Esophagus (tissue), 2 donors: Measurements from ENCODE around the gene NLGN1. TPM values are rescaled to one million over a fixed set of nuclear protein-coding genes. Genes with fewer than 3 reads are reported as not detected.

Source experiments
- H3K27ac ChIP-seq, 2 donors: one replicate each; pipeline ENCODE4 v1.5.1; 2013; ENCODE audit warnings: low read depth in 2 of 2, mild to moderate bottlenecking in 2 of 2, inconsistent platforms in 1 of 2, low read length in 1 of 2, moderate library complexity in 1 of 2
- H3K27me3 ChIP-seq, 2 donors: one replicate each; pipeline ENCODE4 v1.6.1; 2013; ENCODE audit warnings: low read length in 2 of 2, control low read depth in 1 of 2, mild to moderate bottlenecking in 1 of 2; ENCODE audit not compliant: insufficient read depth in 2 of 2, control insufficient read depth in 1 of 2
- H3K36me3 ChIP-seq, 2 donors: one replicate each; pipeline ENCODE4 v1.6.1; 2013; ENCODE audit warnings: low read length in 1 of 2; ENCODE audit not compliant: control insufficient read depth in 2 of 2, insufficient read depth in 2 of 2
- H3K4me1 ChIP-seq, 2 donors: one replicate each; pipeline ENCODE4 v1.6.1; 2013; ENCODE audit warnings: low read length in 1 of 2; ENCODE audit not compliant: control insufficient read depth in 2 of 2, insufficient read depth in 2 of 2
- H3K4me3 ChIP-seq, 2 donors: one replicate each; pipeline ENCODE4 v1.5.1; 2013; ENCODE audit warnings: low read length in 2 of 2, mild to moderate bottlenecking in 2 of 2, low read depth in 1 of 2, moderate library complexity in 1 of 2
- H3K9me3 ChIP-seq, 2 donors: one replicate each; pipeline ENCODE4 v1.6.1; 2013; ENCODE audit warnings: mild to moderate bottlenecking in 2 of 2, low read depth in 1 of 2, low read length in 1 of 2, moderate library complexity in 1 of 2; ENCODE audit not compliant: control insufficient read depth in 2 of 2, insufficient read depth in 1 of 2
- WGBS, 2 donors: extraction: QIAGEN DNeasy Blood & Tissue Kit; methylation state at CpG; one replicate each; pipeline ENCODE4 v1.1.7; 2013; 5-methylcytosine and 5-hydroxymethylcytosine counted together
- polyA plus RNA-seq, 2 donors: library from polyadenylated mRNA; stranded (reverse); fragments of 200-250 nt; gene quantifications; one replicate each; pipeline ENCODE4 v1.2.3, GENCODE V29; 2013
- donor health status: healthy with polysubstance abuse.
- donor health status: Bipolar disorder and iron deficiency.

The NLGN1 gene
- polyA plus RNA-seq, 2 donors = 0.26 to 0.46 TPM

DNA sequence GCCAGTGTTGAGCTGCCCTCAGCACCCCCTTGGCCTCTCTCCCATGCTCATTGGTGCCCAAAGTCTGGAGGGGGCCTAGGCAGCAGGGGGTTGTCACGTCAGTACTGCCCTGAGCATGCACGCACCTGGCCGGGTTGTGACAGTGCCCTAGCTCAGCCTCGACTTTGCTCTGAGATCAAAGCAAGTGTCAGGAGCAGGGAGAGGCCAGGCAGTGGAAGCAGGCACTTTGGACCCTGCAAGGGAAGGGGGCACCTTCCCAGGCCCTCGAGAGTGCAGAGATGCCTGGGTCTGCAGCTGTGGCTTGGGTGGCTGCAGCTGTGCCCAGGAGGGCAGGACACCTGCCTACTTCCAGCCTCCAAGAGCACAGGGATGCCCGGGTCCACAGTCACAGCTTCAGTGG is 561.3 kb downstream of the NLGN1 start:
- 79 to 83% methylated on average over 6 of the region's 6 CpGs for WGBS, 2 donors
- Histone ChIP-seq H3K36me3 (no peaks in the 10 kb centered on the region), H3K9me3 (peaks cover 0 to 7% of the 10 kb centered on the region in 2 donors), H3K4me3 (no peak overlapping the region), H3K27me3 (no peaks in the 10 kb centered on the region), H3K27ac (no peak overlapping the region), H3K4me1 (no peaks in the 10 kb centered on the region)

DNA sequence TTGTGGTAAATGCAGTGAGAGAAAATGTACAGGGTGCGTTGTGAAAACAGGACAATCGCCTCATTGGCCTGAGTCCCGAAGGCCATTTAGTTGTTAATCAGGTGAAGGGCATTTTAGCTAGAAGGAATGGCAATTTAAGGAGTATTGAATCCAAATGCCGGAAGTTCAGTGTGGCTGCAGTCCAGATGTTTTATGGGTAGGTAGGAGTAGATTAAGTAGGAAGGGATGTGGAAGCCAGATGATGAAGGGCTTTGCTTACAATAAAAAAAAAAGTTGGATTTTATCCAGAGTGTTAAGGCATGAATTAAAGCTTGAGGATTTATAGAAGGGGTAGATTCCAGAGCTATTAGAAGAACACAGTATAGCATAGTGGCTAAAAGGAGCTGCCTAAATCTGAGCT is 572.7 kb downstream of the NLGN1 start:
- no peak overlapping the region for H3K4me3 ChIP-seq
- H3K9me3 ChIP-seq = no peaks in the 10 kb centered on the region
- no peaks in the 10 kb centered on the region for H3K27me3 ChIP-seq
- 80% methylated on average over 4 of the region's 4 CpGs for WGBS, 2 donors
- no peaks in the 10 kb centered on the region for H3K4me1 ChIP-seq
- no peak overlapping the region for H3K27ac ChIP-seq
- H3K36me3 ChIP-seq = no peaks in the 10 kb centered on the region

DNA sequence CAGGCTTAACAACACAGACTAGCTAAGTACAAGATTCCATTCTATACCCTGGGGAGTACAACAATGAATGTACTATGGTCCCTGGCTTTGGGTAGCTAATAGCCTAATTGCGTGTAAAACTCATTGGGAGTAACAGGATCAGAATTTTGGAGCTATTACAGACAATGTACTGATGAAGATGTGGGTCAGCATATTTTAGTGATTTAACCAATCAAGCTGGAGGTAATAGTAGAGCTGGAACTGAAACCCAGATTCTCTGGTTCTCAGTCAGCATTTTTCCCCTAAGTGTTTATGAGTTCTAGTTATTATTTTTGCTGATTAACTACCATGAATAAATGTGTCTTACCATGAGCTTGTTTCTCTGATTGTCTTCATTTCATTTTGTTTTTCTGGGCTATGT is 578.7 kb downstream of the NLGN1 start:
- WGBS, 2 donors = 84 to 92% methylated on average over 1 of the region's 1 CpG
- Histone ChIP-seq H3K4me3 (no peak overlapping the region), H3K4me1 (no peaks in the 10 kb centered on the region)

DNA sequence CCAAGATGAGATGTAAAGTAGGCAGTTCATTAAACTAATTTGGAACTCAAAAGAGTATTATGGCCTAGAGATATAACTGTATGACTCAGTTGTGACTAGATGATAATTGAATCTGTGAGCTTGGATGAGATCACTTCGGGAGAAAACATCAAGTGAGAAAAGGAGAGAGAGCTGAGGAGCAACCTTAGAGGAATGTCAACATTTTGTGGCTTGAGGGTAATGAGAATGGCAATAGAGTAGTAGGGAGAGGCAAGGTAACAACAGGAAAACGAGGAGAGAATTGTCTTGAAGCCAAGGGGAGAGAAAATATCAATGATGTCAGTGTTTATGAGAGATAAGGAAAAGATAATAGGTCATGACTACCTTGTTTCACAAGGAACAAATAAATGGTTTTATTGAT is 580.2 kb downstream of the NLGN1 start:
- Histone ChIP-seq H3K27me3 (no peaks in the 10 kb centered on the region), H3K9me3 (no peaks in the 10 kb centered on the region), H3K27ac (no peak overlapping the region), H3K4me1 (no peaks in the 10 kb centered on the region), H3K4me3 (no peak overlapping the region), H3K36me3 (no peaks in the 10 kb centered on the region)
- WGBS, 2 donors = 53 to 55% methylated on average over 2 of the region's 2 CpGs

More for the DNA sequence above, 578.7 kb downstream of the NLGN1 start:
- Histone ChIP-seq H3K27ac (no peak overlapping the region), H3K36me3 (no peaks in the 10 kb centered on the region), H3K9me3 (no peaks in the 10 kb centered on the region), H3K27me3 (no peaks in the 10 kb centered on the region)

DNA sequence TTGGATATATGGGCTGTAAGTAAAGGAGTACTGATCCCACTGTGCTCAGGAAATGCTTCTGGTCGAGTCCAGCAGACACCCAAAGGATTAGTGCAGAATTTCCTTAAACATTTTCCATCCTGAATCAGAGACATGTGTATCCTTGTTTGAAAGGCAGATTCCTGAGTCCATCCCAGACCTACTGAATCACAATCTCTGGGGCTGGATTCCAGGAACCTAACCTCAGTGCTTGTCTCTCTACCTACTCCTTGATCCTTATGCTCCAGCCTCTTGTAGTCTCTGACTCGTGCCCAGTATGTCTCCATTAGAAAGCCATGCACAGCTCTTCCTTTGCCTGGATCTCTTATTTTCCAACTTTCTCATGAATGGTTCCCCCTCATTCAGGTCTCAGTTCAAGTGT is 585.8 kb downstream of the NLGN1 start:
- H3K4me3 ChIP-seq = no peak overlapping the region
- WGBS, 2 donors = 64 to 68% methylated on average over 2 of the region's 2 CpGs

DNA sequence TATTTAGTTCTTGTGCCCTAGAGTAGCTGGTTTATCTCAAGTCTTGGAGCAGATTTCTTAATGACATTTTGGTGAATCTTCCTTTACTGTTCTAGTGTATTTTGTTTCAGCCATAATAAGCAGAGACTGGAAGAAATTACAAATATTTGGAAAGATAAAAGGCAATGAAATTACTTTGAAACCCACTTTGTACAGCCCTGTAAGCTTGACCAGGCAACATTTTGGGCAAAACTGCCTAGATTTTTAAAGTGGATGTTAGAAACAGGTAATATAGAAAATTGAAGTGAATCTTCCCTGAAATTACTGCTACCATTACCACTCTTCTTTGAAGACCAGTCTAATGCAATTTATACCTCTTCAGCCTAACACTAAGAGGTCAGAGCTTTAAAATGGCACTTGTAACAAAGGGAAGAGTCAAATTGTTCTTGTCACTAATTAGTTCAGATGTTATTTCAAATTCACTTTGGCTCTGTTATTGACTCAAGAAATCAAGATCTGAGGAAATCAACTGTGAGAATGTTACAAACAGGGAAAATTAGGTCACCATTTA is 589.4 kb downstream of the NLGN1 start:
- Histone ChIP-seq H3K27ac (no peak overlapping the region), H3K36me3 (no peaks in the 10 kb centered on the region), H3K9me3 (no peaks in the 10 kb centered on the region), H3K27me3 (no peaks in the 10 kb centered on the region), H3K4me1 (no peaks in the 10 kb centered on the region), H3K4me3 (no peak overlapping the region)

More for the DNA sequence above, 585.8 kb downstream of the NLGN1 start:
- Histone ChIP-seq H3K36me3 (no peaks in the 10 kb centered on the region), H3K9me3 (no peaks in the 10 kb centered on the region), H3K27me3 (no peaks in the 10 kb centered on the region), H3K4me1 (no peaks in the 10 kb centered on the region), H3K27ac (no peak overlapping the region)

DNA sequence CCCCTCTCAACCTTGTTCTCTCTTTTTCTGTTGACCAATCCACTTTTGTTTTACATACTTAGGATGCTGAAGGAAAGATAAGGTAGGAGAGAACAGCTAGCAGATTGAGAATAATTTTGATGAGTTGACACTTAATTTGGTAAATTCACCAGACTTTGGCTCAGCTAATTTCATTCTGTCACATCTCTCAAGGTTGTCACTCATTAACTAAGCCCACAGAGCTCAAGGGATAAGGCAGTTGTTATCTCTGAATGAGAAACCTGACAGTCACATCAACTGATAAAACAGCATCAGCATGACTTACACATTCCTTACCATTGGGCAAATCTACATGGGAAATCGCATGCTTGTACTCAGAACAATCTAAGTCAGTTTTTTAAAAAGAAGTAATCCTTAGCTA is 591.4 kb downstream of the NLGN1 start:
- Histone ChIP-seq H3K4me1 (no peaks in the 10 kb centered on the region), H3K9me3 (no peaks in the 10 kb centered on the region), H3K27me3 (no peaks in the 10 kb centered on the region), H3K27ac (no peak overlapping the region), H3K4me3 (no peak overlapping the region), H3K36me3 (no peaks in the 10 kb centered on the region)
- WGBS, 2 donors = 67 to 69% methylated on average over 1 of the region's 1 CpG

DNA sequence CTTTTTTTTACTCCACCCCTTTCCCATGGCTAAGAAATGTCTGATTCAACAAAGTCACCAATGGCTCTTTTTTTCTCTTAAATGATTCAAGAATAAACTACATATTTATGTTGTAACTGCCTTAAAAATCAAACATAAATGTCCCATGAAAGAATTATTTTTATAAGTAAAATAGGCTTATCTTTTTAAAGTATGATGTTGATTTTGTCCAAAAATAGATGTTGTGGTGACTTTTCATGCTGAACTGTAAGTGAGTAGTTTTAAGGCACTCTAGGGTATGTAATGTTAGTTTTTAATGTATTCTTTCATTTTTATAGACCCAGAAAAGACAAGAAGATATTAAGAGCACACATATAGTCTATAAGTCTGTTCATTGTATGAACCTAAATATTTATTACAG is 594.9 kb downstream of the NLGN1 start:
- H3K27ac ChIP-seq = no peak overlapping the region
- H3K27me3 ChIP-seq = no peaks in the 10 kb centered on the region
- H3K36me3 ChIP-seq = no peaks in the 10 kb centered on the region
- no peaks in the 10 kb centered on the region for H3K9me3 ChIP-seq
- H3K4me1 ChIP-seq = no peaks in the 10 kb centered on the region
- no peak overlapping the region for H3K4me3 ChIP-seq

DNA sequence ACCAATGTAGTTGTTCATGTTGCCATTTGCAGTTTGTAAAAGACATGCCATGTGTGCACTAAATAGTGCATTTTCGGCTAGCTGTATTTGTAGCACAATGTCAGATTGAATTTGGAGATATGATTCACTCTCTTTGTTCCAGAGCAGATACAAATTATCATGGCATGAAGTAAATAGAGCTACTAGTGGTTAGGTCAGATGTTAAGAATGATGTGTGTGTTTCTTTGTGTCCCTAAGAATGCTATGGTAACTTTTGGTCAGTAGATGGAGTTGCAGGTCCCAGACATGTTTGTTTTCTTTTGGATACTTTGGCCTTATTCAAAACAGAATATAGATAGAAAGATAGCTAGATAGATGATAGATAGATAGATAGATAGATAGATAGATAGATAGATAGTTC is 595.8 kb downstream of the NLGN1 start:
- Histone ChIP-seq H3K36me3 (no peaks in the 10 kb centered on the region), H3K27me3 (no peaks in the 10 kb centered on the region), H3K4me1 (no peaks in the 10 kb centered on the region), H3K4me3 (no peak overlapping the region), H3K9me3 (no peaks in the 10 kb centered on the region), H3K27ac (no peak overlapping the region)
- 44 to 52% methylated on average over 1 of the region's 1 CpG for WGBS, 2 donors

DNA sequence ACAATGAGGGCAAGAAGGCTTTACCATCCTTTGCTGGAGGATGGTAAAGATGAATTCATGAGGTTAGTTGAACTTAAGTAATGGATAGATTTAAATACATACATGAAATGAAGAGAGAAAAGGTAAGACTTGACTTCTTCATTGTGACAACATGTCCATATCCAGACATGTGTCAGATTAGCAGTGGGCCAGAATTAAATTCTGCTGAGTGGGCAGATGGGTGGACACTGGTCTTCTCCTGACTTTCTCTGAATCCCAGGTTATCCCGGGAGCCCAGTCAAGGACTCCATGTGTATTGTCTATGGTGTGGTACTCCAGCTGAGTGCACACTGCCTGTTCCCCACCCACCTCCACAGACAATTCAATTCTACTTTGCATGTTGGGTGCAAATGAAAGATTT is 603.1 kb downstream of the NLGN1 start:
- Histone ChIP-seq H3K9me3 (no peaks in the 10 kb centered on the region), H3K27me3 (no peaks in the 10 kb centered on the region), H3K4me1 (no peaks in the 10 kb centered on the region), H3K4me3 (no peak overlapping the region), H3K27ac (no peak overlapping the region), H3K36me3 (no peaks in the 10 kb centered on the region)
- WGBS, 2 donors = 89 to 90% methylated on average over 1 of the region's 1 CpG
